GM18870 (cell line): ENCODE data around the gene TCOF1.

Source experiments
- ATAC-seq: cut with Tn5 transposase; IDR thresholded peaks from one replicate; pipeline ENCODE4 v1.9.1; 2021; ENCODE audit warnings: moderate library complexity; ENCODE audit not compliant: unreplicated experiment

Gene TCOF1

DNA sequence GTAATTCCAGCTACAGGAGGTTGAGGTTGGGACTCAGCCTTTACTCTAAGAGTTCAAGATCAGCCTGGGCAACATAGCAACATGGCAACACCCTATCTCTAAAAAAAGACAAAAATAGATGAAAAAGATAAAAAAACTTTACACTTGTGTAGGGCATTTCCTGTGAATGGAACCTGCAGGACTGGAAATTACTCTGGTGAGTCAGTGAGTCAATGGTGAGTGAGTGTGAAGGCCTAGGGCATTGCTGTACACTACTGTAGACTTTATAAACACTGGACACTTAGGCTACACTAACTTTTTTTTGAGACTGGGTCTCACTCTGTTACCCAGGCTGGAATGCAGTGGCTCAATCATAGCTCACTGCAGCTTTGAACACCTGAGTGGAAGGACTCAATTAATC lies 35.3 kb upstream of the TCOF1 start:
- ATAC-seq: no peak

DNA sequence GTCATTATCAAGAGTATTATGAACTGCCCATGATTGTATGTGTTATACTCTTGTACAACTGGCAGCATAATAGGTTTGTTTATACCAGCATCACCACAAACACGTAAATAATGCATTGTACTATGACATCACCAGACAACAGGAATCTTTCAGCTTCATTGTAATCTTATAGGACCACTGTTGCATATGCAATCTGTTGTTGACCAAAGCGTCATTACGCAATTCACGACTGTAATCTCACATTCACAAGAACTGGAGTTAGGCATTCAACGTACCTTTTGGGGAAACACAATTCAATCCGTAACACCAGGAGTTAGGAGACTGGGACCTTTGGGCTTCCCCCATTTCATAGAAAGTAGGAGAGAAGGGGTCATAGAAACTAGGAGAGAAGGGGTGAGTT lies 34.4 kb upstream of the TCOF1 start:
- ATAC-seq: no peak

DNA sequence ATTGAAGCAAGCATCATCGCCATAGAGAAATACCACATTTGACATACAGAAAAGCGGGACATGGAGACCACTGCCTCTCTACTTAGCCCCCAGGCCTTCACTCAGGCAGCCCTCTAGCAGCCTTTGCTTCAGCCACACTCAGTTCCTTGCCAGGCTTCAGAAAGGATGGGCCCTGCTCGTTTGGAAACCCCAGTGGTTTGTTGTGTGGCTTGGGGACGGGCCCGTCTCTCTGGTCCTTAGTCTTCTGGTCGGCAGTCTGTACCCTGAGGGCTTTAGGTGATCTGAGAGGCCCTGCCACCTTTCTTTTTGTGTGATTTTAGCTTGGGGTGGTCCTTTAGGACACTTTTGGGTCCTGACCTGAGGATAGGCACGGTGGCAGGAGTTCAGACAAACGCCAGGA lies 33.7 kb upstream of the TCOF1 start:
- no peak for ATAC-seq

DNA sequence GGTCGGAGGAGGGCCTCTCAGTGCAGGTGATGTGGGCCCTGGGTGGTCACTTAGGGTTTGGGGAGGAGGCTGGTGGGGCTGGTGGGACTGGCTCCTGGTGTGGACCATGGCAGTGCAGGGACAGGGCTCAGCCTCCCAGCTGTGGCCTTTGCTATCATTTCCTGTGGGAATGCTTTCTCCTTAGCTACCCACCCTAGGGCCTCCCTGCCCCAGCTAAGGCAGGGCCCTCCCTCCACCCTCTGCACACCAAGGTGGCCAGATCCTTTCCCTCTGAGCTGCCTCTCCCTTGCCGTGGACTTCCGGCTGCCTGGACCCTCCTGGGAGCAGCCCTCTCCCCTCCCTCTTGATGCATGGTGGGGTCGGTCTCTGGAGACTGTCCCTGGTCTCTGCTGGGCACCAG lies 32.1 kb upstream of the TCOF1 start:
- ATAC-seq: no peak

DNA sequence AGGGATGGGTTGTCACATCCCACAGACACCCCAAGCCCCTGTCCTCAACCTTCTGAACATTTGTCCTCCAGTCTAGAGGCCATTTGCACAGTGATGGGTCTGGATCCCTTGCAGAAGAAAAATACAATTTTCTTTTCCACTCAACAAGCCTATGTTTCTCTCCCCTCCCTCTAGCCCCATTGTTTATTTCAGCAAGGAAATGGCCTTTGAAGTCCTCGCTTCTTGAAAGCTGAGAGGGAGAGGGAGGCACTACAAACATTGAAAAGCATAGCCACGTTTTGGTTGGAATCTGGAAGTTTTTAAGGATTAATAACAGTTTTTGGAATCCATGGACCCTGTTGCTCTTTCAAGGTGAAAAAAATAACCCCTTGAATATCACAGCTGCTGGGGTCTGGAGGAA lies 30.8 kb upstream of the TCOF1 start:
- ATAC-seq: no peak

DNA sequence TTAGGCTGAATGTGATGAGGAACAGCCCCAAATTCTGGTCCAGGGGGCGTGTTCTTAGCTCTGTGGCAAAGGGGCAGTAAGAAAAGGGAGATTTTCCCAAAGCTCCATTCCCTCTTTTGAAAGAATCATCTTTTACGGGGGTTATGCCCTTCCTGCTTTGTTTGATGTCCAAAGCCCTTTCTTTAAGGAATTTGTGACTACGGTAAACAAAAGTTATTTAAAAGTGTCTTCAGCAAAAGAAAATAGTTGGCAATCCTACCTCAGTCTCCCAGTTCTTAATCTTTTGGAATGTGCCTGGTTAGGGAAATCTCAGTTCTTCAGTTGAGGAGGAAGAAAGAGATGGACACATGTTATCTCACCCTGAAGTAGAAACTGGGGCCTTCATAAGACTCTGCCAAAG lies 30.4 kb upstream of the TCOF1 start:
- no peak for ATAC-seq

DNA sequence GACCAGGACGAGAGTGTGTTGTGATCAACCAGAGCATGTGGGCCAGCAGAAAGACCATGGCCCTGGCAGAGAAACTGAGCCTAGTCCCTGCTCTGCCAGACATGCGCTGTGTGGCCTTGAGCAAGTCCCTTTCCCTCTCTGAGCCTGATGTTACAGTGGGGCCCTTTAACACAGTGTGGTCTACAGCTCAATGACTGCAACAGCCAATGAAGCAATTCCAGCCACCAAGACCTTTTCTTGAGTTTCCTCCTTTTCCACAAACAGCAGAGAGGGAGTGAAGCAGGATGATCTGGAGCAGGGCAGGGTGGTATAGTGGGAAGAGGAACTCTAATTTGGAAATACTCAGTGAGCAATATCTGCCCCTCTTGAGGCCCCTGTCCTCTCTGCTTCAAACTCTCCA lies 29.0 kb upstream of the TCOF1 start:
- no peak for ATAC-seq

DNA sequence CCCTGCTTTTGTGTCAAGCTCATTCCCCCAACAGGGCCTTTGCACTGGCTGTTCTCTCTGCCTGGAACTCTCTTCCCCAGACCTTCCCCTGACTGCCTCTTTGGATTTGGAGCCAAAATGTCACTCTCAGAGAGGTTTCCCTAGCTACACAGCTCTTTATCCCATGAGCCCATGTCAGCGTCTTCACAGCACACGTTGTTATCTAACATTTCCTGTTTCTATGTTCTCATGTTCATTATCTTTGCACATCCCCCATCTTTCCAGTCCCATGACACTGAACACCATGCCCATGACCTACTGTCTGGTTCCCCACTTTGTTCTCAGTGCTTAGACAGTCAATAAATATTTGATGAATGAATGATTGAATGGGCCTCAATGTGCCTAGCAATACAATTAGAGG lies 28.5 kb upstream of the TCOF1 start:
- no peak for ATAC-seq

DNA sequence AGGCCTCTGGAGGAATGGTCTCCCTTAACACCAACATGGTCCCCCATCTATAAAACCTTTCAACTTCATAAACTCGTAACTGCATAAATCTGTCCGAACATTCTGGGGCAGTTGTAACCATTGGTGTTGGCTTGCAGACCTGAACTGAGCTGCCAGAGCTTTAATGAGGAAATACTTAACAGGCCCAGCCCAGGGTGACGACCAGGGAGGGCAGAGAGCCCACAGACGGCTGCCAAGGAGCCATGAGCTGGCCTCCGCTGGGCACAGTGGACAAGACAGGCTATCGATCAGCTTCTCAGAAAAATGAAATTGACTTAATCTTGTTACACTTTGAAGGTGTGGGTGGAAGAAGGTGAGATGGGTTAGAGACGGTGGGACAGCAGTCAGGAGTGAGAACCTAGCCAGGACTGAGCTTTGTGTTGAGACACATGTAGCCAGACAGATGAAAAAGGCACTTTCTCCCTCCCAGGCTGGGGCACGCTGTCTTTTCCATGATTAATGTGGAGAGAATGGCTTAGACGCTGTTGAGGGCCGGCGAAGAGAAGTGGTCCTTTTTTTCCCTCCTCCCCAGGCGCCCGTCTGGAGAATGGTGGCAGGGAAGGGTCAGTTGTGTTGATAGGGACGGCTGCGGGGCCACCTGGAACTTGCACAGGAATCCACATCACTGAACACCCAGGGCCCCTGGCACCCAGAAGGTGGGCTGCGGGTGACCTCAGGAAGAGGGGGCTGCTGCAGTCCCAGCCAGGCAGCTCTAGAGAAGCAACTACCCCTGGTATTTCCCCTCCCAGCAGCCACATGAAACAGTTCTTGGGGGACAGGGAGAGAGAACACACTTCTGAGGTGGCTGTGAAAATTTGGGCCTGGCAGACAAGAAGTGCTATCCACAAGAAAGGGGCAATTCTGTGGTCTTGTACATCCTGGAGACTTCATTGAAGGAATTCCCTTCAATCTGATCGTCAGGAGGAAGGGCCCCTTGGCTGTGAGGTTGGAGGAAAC lies 27.3 kb upstream of the TCOF1 start:
- ATAC-seq: no peak

DNA sequence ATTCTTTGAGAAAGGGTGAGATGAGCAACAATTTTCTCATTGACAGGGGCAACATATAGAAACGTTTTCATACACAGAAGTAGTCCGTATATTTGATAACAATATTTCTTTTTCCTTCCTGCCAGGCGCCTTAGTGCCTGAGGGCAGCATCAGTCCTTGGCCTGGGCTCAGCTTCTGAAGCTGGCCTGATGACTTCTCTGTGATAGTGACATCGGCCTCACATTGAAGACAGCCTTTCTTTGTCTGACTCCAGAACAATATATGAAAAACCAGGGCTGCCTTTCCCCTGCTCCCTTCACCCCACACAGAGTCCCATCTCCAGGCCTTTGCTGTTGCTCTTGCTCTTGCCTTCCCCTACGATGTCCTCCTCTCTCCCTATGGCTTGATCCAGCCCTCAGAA lies 24.1 kb upstream of the TCOF1 start:
- ATAC-seq: no peak

DNA sequence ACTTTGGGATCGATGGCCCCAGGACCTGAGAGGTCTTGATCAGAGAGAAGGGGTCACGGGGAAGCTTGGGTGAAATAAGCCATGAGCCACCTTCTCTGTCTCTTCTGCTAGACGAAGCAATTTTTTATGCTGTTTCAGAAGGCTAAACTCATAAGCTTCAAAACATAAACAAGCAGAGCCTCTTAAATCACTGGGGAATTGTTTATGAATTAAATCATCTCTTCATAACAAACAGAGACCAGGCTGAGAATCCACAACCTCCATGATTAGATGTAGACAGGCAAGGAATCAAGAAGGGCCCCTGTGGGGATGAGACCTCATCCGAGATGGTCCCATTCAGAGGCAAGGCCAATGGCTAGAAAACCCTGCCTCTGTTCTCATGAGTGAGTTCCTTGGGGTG lies 21.7 kb upstream of the TCOF1 start:
- no peak for ATAC-seq

DNA sequence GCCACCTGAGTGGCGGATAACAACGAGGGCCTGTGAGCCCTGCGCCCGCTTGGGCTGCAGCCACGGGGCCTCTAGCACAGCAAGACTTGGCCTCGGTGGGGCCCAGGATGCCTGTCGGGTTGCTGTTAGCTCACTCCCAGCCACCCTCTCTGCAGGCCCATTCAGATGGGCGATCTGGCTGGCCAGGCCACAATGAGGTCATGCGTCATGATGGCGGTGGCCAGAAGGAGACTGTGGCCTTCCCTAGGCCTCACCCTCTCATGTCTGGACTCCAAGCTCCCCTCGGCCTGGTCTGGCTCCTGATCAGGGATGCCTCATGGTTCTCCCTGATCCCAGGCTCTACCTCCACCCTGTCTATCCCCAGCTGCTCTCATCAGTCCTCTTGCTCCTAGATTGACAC lies 19.0 kb upstream of the TCOF1 start:
- ATAC-seq: no peak

DNA sequence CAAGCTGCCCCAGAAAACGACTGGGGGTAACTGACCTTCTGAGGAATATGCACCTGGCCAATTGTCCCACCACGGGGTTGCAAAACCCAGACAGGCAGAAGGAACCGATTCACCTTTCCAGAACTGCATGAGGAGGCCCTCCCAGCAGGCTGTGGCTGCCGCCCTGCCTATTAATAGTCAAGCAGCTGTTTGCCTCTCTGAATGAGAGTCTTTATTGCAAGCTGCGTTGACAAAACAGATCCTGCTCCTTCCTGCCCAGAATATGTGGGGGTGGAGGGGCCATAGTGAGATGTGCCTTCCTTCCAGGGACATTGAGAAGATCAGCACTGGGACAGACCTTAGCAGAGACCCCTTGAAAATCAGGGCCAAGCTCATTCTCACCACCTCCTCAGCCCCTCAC lies 18.3 kb upstream of the TCOF1 start:
- ATAC-seq: no peak

DNA sequence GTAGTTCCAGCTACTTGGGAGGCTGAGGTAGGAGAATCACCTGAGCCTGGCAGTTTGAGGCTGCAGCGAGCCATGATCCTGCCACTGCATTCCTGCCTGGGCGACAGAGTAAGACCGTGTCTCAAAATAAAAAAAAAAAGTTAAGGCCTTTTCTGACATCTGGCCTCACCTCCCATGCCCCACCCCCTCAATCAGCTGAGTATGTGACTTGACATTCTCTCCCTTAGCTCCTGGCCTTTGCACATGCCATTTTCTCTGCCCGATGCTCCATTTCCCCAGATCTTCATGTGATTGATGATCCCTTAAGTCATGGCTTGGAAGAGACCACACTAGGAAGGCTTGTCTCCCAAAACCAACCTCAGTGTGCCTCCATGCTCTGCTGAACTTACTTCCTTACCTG lies 17.7 kb upstream of the TCOF1 start:
- no peak for ATAC-seq

DNA sequence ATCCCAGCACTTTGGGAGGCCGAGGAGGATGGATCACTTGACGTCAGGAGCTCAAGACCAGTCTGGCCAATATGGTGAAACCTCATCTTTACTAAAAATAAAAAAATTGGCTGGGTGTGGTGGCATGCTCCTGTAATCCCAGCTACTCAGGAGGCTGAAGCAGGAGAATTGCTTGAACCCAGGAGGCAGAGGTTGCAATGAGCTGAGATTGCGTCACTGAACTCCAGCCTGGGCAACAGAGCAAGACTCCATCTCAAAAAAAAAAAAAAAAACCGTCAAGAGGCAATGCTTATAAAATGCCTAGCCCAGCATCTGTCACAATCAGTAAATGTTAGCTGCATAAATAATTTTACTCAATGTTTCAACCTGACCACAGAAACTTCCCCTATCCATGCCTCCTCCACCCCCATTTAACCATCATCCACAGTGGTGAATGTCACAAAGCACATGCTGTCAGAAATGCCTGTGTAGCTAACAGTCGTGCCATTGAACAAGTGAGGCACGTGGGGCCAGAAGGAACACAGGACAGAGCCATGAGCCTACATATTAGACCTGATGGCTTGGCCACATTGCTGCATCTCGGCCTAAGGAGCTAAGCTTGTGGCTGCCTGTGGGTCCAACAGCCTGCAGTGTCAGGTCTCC lies 16.8 kb upstream of the TCOF1 start:
- no peak for ATAC-seq

DNA sequence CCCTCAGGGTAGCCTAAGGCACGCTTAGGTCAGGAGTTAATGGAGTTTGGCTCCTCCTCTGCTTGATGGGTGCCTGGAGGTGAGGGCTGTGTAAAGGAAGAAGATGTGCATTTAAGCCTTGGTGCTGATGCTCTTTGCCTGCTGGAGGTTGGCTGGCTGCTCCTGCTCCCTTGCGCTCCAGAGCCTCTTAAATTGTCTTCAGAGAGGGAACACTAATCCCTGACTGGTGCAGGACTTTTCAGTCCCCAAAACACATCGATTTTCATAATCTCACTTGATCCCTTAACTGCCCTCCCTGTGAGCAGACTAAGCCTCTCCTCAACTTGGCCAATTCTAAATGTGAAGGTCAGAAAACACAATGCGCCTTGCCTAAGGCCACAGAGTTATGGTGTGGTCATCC lies 16.2 kb upstream of the TCOF1 start:
- ATAC-seq: no peak

DNA sequence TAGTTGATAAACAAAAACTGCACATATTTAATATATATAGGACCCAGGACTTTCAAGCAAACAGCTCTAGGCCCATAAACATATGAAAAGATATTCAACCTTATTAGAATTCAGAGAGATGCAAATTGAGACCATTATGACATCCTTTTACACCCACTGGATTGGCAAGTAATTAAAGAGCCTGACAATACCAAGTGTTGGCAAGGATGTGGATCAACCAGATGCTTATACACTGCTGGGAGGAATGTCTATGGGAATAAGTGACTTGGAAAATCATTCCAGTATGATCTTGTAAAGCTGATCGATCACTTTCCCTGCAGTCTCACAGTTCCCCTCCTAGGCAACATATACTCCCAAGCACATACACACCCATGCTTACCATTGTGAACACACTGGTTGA lies 15.5 kb upstream of the TCOF1 start:
- no peak for ATAC-seq

DNA sequence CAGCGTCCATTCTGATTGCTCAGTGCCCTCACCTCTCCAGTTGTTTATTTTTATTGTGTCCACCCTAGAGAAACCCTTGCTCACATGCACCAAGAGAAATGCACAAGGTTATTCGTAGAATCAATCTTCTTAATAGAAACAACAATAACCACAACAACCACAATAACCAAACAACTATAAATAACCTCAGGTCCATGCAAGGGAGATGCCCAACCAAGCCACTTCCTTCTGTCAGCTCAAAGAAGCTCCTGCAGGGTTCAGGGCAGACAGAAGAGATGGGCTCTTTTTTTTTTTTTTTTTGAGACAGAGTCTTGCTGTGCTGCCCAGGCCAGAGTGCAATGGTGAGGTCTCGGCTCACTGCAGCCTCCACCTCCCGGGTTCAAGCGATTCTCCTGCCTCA lies 14.9 kb upstream of the TCOF1 start:
- ATAC-seq: no peak

DNA sequence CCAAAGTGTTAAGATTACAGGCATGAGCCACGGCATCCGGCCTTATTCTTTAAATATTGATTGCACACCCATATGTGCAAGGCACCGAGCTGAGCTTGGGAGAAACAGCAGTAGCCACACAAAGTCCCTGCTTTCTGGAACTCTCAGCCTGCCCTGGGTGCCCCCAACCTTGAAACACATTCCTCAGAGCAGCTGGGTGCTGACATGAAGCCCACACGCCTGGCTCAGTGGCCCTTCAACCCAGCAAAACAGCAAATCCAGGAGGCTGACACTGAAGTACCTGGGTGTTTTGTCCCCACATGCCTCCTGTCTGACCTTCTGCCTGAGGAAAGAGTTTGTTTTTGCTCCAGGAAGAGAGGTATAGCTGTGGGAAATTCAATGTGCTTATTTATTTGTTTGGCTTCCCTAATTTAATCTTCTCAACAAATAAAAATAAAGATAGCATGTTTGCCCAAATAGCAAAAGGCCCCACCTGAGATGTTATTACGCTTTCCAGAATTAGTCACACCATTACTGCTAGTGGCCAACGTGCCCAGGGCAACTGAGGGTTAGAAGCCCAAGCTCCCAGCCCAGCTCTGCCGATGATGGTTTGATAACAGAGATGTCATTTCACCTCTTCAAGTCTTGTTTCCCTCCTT lies 13.4 kb upstream of the TCOF1 start:
- ATAC-seq: no peak

DNA sequence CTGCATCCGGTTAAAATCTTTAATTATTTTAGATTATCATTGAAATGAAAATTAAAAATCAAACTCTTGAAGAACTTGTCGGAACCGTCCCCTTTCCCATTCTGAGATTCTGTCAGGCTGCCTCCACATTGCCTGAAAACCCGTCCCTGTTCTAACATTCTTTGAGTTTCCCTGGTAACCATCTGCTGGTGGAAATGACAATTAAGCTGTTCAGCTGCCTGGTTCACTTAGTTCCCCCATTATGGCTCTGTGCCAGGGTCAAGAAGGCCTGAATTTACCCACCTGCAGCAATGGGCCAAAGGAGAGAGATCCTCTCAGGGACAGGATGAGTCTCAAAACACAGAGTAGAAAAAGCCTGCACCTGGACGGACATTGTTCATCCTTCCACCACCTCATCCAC lies 11.8 kb upstream of the TCOF1 start:
- no peak for ATAC-seq

DNA sequence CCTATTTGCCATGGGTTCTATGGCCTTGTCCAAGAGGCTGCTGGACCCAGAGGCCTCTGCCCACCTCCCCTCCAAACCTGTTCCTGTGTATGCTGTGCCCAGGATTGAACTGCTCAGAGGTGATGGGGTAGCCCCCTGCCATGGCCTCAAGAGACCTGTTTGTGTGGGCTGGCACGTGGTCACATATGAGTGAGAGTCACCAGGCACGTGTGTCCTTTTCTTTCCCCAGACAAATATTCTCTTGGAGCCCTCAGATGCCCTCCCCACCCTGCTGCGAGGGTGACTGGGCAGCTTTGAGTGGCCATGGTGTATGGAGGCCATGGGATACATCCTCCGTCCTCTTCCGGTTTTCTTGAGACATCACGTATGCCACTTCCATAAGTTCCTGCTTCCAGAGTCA lies 10.9 kb upstream of the TCOF1 start:
- no peak for ATAC-seq

DNA sequence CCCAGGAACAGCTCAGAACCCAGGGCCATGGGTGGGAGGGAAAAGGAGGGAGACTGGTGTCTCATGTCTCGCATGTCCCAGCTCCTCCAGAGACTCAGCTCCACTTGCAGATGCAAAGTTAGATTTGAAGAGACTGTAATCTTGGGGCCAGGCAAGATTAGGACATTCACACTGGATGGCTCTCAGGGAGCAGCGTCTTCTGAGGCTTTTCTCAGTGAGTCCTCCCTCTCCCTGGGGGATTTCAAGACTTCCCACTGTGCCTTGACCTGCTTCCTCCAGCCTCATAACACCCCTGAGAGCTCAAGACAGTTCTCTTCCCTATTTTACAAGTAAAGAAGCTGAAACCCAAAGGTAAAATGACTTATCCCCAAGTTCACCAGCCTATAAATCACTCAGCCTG lies 10.5 kb upstream of the TCOF1 start:
- ATAC-seq: no peak
